AG10803 (cell line): ENCODE data around the gene NDUFS2.
A peak's percentile ranks its signal among the peaks of the same experiment; 100 is the strongest.

Source experiments
- DNase-seq: peaks from one replicate; pipeline ENCODE4 v3.0.0; 2010; ENCODE audit warnings: low read depth
- H3K4me3 ChIP-seq: 2 replicates; pipeline ENCODE4 v1.5.1; 2011; ENCODE audit warnings: mild to moderate bottlenecking, low read length, control low read depth
- CTCF ChIP-seq: conservative IDR thresholded peaks from 2 replicates; pipeline ENCODE4 v1.5.1; 2011; ENCODE audit warnings: mild to moderate bottlenecking, low read length, control low read depth, inconsistent platforms

Gene NDUFS2

GRCh38 chr1:161198897-161199431, 3.2 kb upstream of the NDUFS2 start, which contains the start of gene ADAMTS4:
ADAMTS4 (minus strand) TSS chr1:161199054; CDS start chr1:161198627, 427 bp downstream.
- TF ChIP-seq CTCF = no peak
- H3K4me3 ChIP-seq = peak within 1 kb of the TSS; percentile 70
- DNase-seq = peak; percentile 90

- peak overlapping the region; percentile 29; the same call in 1 of the 2 replicates for H3K4me3 ChIP-seq
- no peak for DNase-seq
- TF ChIP-seq CTCF = no peak
Observed at GRCh38 chr1:161199506-161200139, 2.5 kb upstream of the NDUFS2 start.

- no peak overlapping the region for H3K4me3 ChIP-seq
- TF ChIP-seq CTCF = no peak
- no peak for DNase-seq
Observed at GRCh38 chr1:161200421-161200991, 1.7 kb upstream of the NDUFS2 start.

- no peak for TF ChIP-seq CTCF
- DNase-seq = peak; percentile 85
- H3K4me3 ChIP-seq = peak overlapping the region; percentile 63
Observed at GRCh38 chr1:161200992-161201835, 953 bp upstream of the NDUFS2 start.

GRCh38 chr1:161206411-161207140, 4.4 kb downstream of the NDUFS2 start:
- no peak overlapping the region for H3K4me3 ChIP-seq
- TF ChIP-seq CTCF = no peak
- DNase-seq = no peak

- TF ChIP-seq CTCF = no peak
- DNase-seq = no peak
- H3K4me3 ChIP-seq = no peak overlapping the region
Observed at GRCh38 chr1:161207173-161207572, 5.0 kb downstream of the NDUFS2 start.
